HEK293 (cell line): Measurements from ENCODE around the gene RAD51C.

Source experiments
- CTCF ChIP-seq: fragments of 450-650 bp; formaldehyde crosslinking; IDR thresholded peaks from 2 replicates; pipeline ENCODE4 v1.5.1; 2016; ENCODE audit warnings: missing biosample characterization, missing genetic modification characterization
- PRDM6 ChIP-seq: fragments of 450-650 bp; formaldehyde crosslinking; IDR thresholded peaks from 2 replicates; pipeline ENCODE4 v1.5.1; 2017; ENCODE audit warnings: missing biosample characterization, missing genetic modification characterization
- ZBTB44 ChIP-seq: fragments of 450-650 bp; IDR thresholded peaks from 2 replicates; pipeline ENCODE4 v1.5.1; 2018; ENCODE audit warnings: missing biosample characterization, mild to moderate bottlenecking, missing genetic modification characterization
- ZNF311 ChIP-seq: fragments of 450-650 bp; formaldehyde crosslinking; IDR thresholded peaks from 2 replicates; pipeline ENCODE4 v1.5.1; 2017; ENCODE audit warnings: missing biosample characterization, missing genetic modification characterization, borderline replicate concordance
- ZNF394 ChIP-seq: fragments of 450-650 bp; formaldehyde crosslinking; IDR thresholded peaks from 2 replicates; pipeline ENCODE4 v1.5.1; 2016; ENCODE audit warnings: missing biosample characterization, missing genetic modification characterization, mild to moderate bottlenecking, moderate library complexity, borderline replicate concordance
- ZNF658 ChIP-seq: fragments of 450-650 bp; formaldehyde crosslinking; IDR thresholded peaks from 2 replicates; pipeline ENCODE4; 2016; ENCODE audit warnings: missing biosample characterization, missing genetic modification characterization

GRCh38 chr17:58710948-58711552 is 18.6 kb downstream of the RAD51C start:
- TF ChIP-seq ZNF658 (tag by site-specific recombination) = no peak
- TF ChIP-seq CTCF (tag by site-specific recombination) = peak; percentile 24; the same call in 1 of the 2 replicates
- no peak for TF ChIP-seq ZNF311 (tag by site-specific recombination)
- TF ChIP-seq ZBTB44 (tag by site-specific recombination) = no peak
- TF ChIP-seq ZNF394 (tag by site-specific recombination) = no peak
- no peak for TF ChIP-seq PRDM6 (tag by site-specific recombination)
